COLO668 (cell line): Measurements from ENCODE around the gene CRIP3.

Source experiments
- DNase-seq: peaks from one replicate; lab custom pipeline; 2025; ENCODE audit not compliant: unreplicated experiment; lab: John Stamatoyannopoulos, UW

Gene CRIP3

DNA sequence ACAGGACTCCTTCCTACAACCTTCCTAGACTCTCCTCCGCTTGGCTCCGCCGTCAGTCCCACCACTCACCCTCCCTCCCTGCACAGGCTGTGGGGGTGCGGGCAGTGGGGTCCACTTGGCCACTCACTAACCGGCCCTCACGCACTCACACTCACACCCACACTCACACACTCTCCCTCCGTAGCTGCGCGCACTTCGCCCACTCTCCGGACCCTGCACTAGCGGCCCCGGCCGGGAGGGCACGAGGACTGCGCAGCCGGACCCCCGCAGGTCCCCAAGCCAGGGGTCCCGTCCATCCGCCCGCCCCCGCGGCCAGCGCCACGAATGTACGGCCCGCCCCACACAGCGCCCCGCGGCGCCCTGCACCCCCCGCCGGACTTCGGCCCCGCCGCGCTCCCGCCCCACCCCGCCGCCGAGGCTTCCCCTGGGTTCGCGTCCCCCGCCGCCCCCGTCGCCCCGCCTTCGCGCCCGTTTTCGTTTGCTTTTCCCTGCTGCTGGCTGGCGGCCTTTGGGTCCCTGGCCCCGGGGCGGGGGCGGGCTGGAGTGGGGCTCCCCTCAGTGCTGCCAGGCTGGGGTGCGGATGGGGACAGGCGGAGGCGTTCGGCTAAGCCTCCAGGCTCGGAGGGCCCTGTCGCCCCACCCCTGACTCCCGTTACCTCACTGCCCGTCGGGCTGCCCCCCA, 33.6 kb downstream of the CRIP3 start:
- DNase-seq = peak; percentile 16

DNA sequence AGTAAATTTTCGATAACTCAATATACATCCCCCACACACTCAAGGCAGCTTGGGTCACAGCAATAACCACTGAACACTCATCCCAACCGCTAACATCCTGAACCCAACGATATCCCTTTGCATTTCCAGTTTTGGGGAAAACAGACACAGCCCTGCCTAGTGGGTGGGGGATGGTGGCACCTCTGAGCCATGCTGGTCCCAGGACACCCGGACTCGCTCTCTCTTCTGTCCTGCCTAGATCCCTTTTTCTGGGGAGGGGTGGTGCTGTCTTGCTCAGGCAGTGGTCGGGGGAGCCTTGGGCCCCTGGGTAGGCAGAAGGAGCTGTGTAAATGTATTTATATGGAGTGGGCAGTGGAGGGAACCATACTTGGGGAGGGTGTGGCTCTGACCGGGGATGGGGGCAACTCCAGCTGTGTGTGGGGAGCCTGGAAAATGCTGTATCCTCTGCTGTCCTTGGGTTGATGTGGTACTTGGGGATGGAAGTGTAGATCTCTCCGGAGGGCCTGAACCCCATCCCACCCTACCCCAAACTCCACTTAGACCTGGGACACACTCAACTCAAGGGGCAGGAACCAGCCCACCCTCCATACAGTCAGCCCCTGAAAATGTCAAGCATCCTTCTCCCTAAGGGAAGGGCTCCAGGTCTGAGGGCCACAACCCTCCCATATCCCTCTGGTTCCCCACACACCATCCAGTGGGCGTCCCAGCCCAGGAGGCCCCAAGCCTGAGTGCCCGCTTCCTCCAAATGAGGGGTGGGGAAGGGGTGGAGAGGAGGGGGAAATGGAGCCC, 34.3 kb downstream of the CRIP3 start:
- DNase-seq = no peak

DNA sequence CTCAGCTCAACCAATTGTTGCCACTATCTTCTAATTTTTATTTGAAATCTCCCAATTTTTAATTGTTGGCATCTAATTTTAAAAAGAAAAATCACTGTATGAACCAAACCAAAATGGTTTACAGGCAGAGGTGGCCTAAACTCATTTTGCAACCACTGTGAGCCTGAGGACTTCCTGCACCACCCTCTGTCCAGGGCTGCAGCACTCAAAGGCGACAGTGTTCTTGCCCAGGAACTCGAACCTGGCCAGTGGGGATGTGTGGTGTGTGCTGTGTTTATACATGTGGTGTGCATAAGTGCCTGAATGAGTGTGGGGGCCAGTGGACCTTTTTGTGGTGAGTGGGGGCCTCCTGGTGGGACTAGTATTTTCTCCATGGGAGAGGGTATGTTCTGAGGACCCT, 34.9 kb downstream of the CRIP3 start:
- no peak for DNase-seq

DNA sequence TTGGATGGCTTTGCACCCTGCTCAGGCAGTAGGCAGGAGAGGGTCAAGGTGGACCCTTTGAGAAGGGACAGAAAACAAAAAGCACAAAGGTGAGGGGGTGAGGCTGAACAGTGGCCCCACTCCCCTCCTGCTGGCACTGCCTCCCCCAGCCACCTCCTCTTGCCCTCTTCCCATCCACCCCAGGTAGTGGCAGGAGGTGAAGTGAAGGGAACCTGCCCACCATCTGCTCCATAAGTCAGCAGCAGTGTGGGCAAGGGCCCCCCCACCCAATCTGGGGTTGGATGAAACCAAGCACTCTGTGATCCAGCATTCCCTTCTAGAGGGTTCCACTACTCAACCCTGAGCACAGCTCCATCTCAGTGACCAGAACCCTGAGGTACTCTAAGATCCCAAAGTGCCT, 36.7 kb downstream of the CRIP3 start:
- no peak for DNase-seq

DNA sequence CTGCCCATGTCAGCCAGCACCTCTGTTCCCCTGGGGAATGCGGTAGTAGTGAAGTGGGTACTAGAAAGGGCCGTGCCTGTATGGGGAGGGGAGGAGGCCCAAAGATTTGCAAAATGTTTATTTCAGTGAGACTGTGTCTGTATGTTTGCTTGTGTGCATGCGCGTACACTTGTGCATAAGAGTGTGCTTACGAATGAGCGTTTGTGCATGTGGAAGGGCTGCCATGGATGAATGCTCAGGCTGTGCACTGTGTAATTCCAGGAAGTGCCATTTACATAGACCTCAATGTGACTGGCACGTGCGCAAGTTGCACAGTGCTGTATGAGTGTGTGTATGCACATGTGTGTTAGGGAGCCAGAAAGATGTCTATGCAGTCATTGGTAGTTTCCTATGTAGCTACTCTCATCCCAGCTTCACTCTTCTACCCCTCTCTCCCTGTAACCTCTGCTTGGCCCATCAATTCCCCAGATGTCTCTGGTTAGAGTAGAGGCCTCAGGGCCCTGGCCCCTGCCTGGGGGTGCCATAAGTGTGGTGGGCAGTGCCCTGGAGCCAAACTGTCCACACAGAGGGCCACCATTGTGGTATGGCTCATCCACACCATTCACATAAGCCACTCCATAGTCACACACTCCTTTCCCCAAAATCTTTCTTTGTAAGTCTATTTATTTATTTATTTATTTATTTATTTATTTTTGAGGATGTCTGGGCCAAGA, 37.4 kb downstream of the CRIP3 start:
- DNase-seq = peak; percentile 3

DNA sequence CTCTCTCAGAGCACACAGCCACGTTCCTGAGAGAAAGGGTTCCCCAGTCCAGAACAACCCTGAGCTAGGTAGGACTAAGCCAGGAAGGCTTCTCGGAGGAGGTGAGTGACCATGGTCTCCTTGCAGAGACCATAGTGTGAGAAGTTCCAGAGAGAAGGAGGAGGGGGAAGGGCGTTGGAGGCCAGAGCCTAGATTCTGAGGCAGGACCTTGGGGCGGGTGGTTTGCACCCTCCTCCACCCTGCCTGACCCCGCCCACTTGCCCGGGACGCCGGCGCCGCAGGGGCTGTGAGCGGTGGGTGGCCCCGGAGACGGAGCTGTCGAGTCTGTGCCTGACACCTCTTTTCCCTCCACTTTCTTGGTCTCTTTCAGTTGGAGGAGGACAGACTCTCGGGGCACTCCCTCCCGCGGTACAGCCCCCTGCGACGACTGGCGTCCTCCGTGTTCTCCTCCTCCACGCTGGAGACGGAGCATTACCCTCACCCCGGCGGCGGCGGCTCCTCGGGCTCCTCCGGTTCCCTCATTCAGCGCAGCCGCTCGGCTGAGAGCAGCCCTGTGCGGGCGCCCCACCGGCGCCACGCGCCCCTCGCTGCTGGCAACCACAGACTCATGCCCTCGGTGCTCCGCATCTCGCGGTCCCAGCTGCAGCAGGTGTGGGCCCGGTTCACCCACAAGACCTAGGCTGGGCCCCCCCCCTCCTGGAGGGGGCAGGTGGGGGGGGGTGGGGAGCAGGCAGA, 39.2 kb downstream of the CRIP3 start:
- DNase-seq = peak; percentile 47

DNA sequence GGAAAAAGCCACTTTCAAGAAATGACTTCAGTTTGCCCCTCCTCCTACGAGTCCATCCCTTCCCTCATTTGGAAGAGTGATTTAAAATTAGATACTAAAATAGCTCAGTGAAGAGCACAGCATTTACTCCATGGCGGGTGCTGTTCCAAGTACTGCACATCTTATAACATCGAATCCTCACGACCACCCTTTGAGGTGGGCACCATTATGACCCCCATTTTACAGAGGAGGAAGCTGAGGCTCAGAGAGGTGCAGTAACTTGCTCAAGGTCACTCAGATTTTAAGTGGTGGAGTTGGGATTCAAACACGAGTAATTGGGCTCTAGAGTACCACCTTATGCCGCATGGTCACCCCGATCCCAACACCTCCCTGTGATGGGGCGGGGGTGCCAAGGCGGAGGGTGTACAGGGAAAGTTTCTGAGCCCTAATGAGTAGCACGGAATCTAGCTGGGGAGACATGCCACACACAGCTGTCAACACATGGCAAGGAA, 39.8 kb downstream of the CRIP3 start:
- no peak for DNase-seq

DNA sequence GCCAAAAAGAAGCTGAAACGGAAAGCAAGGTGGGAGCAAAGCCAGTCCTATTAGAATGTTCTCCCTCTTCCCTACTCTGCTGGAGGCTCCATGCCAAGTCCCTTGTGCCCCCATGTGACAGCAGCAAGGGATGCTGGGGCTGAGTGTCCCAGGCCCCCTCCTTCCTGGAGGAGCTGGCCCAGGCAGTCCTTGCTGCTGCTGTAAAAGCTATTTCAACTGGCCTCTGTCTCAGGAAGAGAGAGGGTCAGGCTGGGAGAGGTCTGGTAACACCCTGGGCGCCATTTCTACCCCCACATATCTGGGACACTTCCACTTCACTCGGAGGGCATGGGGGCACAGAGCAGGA, 40.3 kb downstream of the CRIP3 start:
- DNase-seq = no peak

DNA sequence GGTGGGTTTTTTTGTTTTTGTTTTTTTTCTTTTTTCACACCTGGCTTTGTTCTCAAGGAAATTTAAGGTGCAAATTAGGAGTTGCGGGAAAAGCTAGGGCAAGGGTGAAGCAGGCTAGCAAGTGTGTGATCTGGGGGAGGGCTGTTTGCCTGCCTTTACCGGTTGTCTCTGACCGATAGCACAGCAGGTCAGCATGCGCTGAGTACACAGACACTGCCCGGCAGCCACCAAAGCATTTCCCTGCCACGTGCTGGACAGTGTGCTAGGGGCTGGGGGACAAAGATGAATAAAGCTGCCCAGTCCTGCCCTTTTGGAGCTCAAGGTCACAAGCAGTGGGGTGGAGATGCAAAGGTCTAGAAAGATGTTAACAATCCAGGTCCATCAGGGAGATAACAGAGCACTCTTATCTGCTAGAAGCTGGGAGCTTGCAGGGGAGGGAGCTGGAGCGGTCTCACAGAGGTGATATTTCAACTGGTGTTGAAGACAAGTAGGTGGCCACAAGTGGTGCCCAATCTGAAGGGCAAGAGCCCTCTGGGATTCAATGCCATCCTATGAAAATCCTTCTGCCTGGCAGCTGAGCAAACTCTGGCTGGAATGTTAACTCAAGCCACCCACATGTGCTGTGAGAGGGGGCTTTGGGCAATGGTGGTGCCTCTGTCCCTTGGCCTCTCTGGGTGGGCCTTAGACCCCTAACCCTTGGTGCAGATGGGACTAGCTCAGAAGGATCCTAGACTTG, 40.8 kb downstream of the CRIP3 start:
- peak; percentile 7 for DNase-seq

DNA sequence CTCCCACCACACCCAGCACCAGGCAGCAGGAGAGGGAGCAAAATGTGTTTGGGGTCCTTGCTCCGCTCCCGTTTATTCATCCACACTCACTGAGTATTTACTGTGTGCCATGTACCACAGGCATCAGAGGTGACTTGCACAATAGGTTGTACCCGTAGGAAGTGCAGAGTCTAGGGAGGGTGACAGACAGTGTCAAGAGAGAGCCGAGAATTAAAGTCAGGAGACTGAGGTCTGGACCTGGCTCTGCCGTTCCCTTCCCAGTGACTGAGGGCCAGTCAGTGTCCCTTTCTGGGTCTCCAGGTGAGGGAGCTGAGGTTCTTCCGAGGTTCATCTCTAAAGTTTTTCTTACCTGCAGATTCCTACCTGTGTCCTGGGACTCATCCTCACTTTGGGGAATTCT, 43.1 kb downstream of the CRIP3 start:
- DNase-seq = no peak

DNA sequence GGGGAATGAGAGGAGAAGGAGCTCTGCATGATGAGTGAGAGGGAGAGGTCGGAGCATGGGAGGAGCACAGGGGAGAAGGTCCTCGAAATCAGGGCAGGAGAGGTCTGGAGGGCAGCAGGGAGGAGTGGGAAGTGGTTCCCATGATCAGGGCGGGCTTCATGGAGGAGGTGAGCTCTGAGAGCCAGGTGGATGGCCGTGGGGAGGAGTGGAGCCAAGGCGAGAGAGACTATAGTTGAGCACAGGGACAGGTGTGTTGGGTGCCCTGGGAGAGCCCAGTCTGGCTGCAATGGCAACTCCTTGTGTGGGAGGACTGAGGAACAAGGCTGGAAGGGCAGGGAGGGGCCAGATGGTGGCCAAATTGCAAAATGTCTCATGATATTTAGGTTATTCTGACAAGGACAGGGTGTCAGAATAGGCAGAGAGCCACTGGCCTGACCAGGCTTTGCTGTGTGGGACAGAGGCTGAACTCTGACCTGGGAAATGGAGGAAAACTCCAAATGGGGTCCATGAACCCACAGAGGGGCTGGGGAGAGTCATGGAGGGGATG, 44.0 kb downstream of the CRIP3 start:
- DNase-seq = no peak

DNA sequence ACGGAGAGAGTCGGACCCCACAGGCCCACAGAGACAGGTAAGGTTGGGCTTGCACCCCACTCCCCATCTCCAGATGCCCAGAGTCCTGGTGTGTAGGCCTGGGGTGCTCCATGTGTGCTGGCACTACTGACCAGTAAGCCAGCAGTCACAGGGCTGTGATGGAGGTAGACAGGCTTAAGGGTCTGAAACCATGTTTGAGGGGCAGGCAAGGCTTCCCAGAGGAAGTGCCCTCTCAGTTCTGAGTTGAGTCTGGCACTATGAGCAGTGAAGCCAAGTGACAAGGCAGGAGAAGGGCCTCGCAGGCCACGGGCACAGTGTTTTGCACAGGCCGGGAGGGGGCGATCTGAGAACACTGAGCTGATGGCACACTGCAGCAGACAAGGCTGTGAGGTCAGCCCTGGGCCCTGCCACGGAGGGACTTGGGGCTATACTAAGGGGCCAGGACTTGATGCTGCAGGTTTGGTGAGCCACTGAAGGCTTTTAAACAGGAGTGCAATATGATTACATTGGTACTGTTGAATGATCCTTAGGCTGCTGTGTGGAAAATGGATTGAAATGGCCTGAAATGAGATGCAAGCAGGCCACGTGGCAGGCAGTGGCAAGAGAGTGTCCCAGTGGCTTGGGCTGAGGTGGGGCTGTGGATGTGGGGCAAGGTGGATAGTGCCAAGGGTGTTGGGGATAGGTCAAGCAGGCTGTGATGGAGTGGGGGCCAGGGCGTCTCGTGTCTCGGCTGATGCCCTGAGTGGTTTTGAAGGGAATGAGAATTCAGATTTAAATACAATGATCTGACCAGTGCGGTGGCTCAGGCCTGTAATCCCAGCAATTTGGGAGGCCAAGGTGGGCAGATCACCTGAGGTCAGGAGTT, 45.1 kb downstream of the CRIP3 start:
- DNase-seq = peak; percentile 71

DNA sequence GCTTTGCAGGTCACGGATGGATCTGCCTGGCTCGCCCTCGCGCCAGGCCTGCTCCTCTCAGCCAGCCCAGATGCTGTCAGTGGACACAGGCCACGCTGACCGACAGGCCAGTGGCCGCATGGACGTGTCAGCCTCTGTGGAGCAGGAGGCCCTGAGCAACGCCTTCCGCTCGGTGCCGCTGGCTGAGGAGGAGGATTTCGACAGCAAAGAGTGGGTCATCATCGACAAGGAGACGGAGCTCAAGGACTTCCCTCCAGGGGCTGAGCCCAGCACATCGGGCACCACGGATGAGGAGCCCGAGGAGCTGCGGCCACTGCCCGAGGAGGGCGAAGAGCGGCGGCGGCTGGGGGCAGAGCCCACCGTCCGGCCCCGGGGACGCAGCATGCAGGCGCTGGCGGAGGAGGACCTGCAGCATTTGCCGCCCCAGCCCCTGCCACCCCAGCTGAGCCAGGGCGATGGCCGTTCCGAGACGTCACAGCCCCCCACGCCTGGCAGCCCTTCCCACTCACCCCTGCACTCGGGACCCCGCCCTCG, 45.8 kb downstream of the CRIP3 start:
- no peak for DNase-seq

DNA sequence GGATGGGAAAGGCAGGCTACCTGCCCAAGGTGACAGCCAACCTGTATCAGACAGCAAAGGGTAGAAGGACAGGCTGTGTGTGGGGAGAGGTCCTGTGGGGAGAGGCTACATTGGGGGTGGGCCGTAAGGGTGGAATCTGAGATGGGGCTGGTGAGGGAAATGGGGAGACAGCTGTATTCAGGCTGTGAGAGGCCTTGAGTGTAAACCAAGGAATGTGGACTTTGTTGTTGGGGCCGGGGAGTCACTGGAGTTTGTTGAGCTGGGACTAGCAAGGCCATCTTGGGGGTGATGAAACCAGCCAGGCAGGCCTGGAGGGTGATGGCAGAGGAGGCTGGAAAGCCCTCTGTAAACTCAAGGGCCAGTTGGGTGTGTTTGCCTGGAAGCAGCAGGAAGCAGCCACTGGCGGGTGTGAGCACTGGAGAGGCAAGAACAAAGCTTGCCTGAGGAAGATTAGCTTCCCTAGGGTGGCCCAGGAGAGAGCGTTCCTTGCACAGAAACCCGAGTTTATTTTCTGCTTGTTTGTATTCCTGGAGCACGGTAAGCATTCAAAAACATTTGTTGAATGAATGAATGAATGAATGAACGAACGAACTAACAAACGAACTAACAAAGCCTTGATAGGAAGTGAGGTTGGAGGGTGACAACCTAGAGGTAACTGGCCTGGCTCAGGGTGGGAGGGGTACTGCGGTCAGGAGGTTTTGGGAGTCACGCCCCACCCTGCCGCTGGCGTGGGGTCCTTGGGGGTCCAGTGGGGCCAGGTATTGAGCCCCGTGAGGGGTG, 46.4 kb downstream of the CRIP3 start:
- no peak for DNase-seq

DNA sequence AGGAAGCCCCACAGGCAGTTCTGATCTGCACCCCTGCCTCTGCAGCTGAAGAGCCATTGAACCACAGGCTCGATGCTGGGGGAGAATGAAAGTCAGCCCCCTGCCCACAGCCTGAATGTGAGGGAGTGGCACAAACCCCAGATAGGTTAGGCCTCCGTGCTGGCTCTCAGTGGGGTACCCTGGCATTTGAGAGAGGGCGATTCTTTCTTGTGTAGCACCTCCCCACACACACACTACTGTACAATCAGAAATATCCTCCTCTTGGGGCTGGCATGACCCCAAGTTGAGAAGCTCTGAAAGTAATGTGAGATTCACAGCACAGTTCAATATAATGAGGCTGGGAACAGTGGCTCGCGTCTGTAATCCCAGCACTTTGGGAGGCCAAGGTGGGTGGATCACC, 47.4 kb downstream of the CRIP3 start:
- no peak for DNase-seq

DNA sequence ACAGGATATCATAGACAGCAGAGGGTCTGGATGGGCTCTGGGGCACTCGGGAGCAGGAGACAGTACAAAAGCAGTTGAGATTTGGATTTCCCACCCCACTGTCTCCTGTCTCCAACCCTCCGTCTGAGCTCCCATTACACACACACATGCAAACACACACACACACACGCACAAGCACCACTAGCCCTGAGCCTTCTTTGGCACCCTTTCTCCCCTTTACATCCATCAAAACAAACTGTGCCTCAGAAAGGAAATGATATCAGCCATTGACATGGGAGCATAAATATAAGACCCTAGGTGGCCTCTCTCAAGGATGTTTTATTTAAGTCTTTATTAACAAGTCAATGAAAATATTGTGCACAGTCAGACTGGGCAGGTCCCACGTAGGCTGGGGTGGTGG, 47.8 kb downstream of the CRIP3 start:
- no peak for DNase-seq

DNA sequence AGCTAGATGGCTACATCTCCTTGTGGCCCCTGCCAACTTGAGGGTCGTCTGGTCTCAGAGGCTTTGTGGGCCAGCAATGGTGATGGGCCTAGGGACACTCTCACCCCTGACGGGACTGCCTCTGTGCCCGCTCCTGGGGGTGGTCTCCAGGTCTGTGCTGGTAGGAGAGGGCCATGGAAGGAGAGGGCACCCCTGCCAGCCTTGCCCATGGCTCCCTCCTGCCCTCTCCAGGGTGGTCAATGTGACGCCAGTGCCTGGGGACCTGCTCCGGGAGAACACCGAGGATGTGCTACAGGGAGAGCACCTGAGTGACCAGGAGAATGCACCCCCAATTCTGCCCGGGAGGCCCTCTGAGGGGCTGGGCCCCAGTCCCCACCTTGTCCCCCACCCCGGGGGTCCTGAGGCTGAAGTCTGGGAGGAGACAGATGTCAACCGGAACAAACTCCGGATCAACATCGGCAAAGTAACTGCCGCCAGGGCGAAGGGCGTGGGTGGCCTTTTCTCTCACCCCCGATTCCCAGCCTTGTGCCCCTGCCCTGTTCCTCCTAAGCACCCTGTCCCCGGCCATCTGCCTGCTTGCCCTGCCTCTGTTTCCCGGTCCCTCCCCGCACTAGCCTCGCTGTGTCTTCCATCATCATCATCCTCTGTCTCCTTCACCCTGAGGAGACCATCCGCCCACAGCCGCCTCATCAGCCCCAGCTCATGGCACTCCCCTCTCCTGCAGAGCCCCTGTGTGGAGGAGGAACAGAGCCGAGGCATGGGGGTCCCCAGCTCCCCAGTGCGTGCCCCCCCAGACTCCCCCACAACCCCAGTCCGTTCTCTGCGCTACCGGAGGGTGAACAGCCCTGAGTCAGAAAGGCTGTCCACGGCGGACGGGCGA, 49.6 kb downstream of the CRIP3 start:
- no peak for DNase-seq
